Measurements from ENCODE around the gene FGD5. TPM values are rescaled to one million over a fixed set of nuclear protein-coding genes. Genes with fewer than 3 reads are reported as not detected.

The FGD5 gene
- polyA plus RNA-seq, 3 donors: 0.03 TPM; not detected in 2

- H3K79me2 ChIP-seq (ENCODE audit: insufficient read depth, low read length): no peaks in the 10 kb centered on the region
- peaks cover 5% of the 10 kb centered on the region for H3K4me1 Mint-ChIP-seq
- no peaks in the 10 kb centered on the region for H3K4me1 ChIP-seq (ENCODE audit: control insufficient read depth in 1 of 2, insufficient read depth in 2 of 2, low read length in 2 of 2)
- H3K36me3 ChIP-seq (replicated peaks in 1 of 2; ENCODE audit: control insufficient read depth in 1 of 2, insufficient read depth in 2 of 2, low read length in 2 of 2): no peaks in the 10 kb centered on the region
- H3K4me3 Mint-ChIP-seq: no peak overlapping the region
- 91% methylated on average over 6 of the region's 7 CpGs for WGBS (ENCODE audit: insufficient coverage)
- no peaks in the 10 kb centered on the region for H3K36me3 Mint-ChIP-seq
- H3K27me3 ChIP-seq (ENCODE audit: control insufficient read depth in 2 of 2, insufficient read depth in 2 of 2, low read length in 2 of 2): no peaks in the 10 kb centered on the region
- peaks cover 0 to 5% (median 4%) of the 10 kb centered on the region in 3 donors for H3K27me3 Mint-ChIP-seq (ENCODE audit: low read depth in 3 of 3)
- H2AFZ ChIP-seq (ENCODE audit: insufficient read depth, low read depth, low read length, poor library complexity, severe bottlenecking): no peak overlapping the region
- H3K27ac Mint-ChIP-seq: no peak overlapping the region
- H3K4me2 ChIP-seq (replicated peaks; ENCODE audit: extremely low read depth, low read length, poor library complexity, severe bottlenecking): no peak overlapping the region
- H3K9ac ChIP-seq (ENCODE audit: insufficient read depth, low read length, poor library complexity, severe bottlenecking): no peak overlapping the region
- H3K9me3 ChIP-seq (replicated peaks in 1 of 2; ENCODE audit: control insufficient read depth in 1 of 2, insufficient read depth in 1 of 2, low read length in 2 of 2): no peaks in the 10 kb centered on the region
- no peak for DNase-seq
- TF ChIP-seq CTCF (IDR thresholded peaks at IDR 0.05): no peak
- H4K20me1 ChIP-seq (ENCODE audit: insufficient read depth, low read length): no peaks in the 10 kb centered on the region
- no peak overlapping the region for H3K27ac ChIP-seq (ENCODE audit: low read depth in 1 of 2, low read length in 2 of 2)
- intact Hi-C loops (cut with micrococcal nuclease): no loop called here
- H3K4me3 ChIP-seq (replicated peaks in 1 of 3; ENCODE audit: low read depth in 2 of 3, low read length in 3 of 3): no peak overlapping the region
- H3K9me3 Mint-ChIP-seq: peaks cover 0 to 2% (median 0%) of the 10 kb centered on the region in 7 donors
These were observed 58.7 kb downstream of the FGD5 start for GRCh38 chr3:14877469-14877868.

DNA sequence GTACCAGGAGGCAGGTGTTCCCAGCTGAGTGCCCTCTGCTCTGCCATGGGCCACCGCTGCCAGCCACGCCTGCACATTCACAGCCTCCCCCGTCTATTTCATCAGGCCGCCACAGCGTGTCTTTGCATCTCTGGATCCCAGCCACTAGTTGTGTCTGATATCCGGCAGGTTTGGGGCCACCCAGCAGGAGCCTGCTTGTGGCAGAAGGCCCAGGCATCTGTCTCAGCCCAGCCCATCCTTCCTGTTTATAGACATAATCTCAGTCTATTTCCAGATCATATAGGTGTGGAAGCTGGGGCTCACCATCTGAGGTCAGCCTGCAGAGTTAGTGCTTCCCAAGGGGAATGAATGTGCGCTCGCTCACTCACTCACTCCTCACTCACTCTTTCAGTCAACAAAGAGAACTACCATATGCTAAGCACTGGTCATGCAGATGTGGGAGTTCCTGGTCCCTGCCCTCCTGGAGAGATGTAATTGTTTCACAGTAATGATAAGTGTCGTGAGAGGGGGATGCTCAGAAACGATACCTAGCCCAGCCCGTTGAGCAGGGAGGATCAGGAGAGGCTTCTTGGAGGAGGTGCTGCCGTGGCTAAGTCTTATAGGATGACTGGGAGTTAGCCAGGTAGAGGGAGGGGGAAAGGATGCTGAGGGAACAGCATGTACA lies 60.6 kb downstream of the FGD5 start:
- H3K4me2 ChIP-seq (replicated peaks; ENCODE audit: extremely low read depth, low read length, poor library complexity, severe bottlenecking): no peak overlapping the region
- TF ChIP-seq CTCF (IDR thresholded peaks at IDR 0.05): no peak
- no peaks in the 10 kb centered on the region for H4K20me1 ChIP-seq (ENCODE audit: insufficient read depth, low read length)
- 92% methylated on average over 10 of the region's 12 CpGs for whole genome bisulfite sequencing (ENCODE audit: insufficient coverage)
- no peak overlapping the region for H3K27ac ChIP-seq (ENCODE audit: low read depth in 1 of 2, low read length in 2 of 2)
- H3K27me3 Mint-ChIP-seq (ENCODE audit: low read depth in 3 of 3): peaks cover 0 to 5% (median 4%) of the 10 kb centered on the region in 3 donors
- no peaks in the 10 kb centered on the region for H3K36me3 Mint-ChIP-seq
- no peaks in the 10 kb centered on the region for H3K4me1 ChIP-seq (ENCODE audit: control insufficient read depth in 1 of 2, insufficient read depth in 2 of 2, low read length in 2 of 2)
- no peak overlapping the region for H3K4me3 Mint-ChIP-seq
- no peak overlapping the region for H3K9ac ChIP-seq (ENCODE audit: insufficient read depth, low read length, poor library complexity, severe bottlenecking)
- no peak for DNase-seq
- H3K27ac Mint-ChIP-seq: peak overlapping the region in 1 of 7 donors; percentile 21
- no peak overlapping the region for H3K4me3 ChIP-seq (replicated peaks in 1 of 3; ENCODE audit: low read depth in 2 of 3, low read length in 3 of 3)
- H3K36me3 ChIP-seq (replicated peaks in 1 of 2; ENCODE audit: control insufficient read depth in 1 of 2, insufficient read depth in 2 of 2, low read length in 2 of 2): no peaks in the 10 kb centered on the region
- no peaks in the 10 kb centered on the region for H3K27me3 ChIP-seq (ENCODE audit: control insufficient read depth in 2 of 2, insufficient read depth in 2 of 2, low read length in 2 of 2)
- no peaks in the 10 kb centered on the region for H3K79me2 ChIP-seq (ENCODE audit: insufficient read depth, low read length)
- H3K4me1 Mint-ChIP-seq: peaks cover 5% of the 10 kb centered on the region
- H3K9me3 Mint-ChIP-seq: peaks cover 0 to 2% (median 0%) of the 10 kb centered on the region in 7 donors
- no peaks in the 10 kb centered on the region for H3K9me3 ChIP-seq (replicated peaks in 1 of 2; ENCODE audit: control insufficient read depth in 1 of 2, insufficient read depth in 1 of 2, low read length in 2 of 2)
- intact Hi-C loops (cut with micrococcal nuclease): no loop called here
- no peak overlapping the region for H2AFZ ChIP-seq (ENCODE audit: insufficient read depth, low read depth, low read length, poor library complexity, severe bottlenecking)
